ENCODE results near the gene SENP5. TPM values are rescaled to one million over a fixed set of nuclear protein-coding genes. Genes with fewer than 3 reads are reported as not detected.
A peak's percentile ranks its signal among the peaks of the same experiment; 100 is the strongest.
"Not testable (repeated sequence)": the region's sequence is repeated elsewhere in the genome, so short reads cannot be mapped to it uniquely, and the experiment has no call there.

The SENP5 gene
- 34.4 TPM for total RNA-seq

GRCh38 chr3:196867507-196868296 is at the start of gene SENP5:
SENP5 (plus strand) TSS chr3:196867920; CDS start chr3:196885182, 17,262 bp downstream.
- Histone ChIP-seq H3K4me3 (ENCODE audit: low read length in 3 of 3) (peak within 1 kb of the TSS; percentile 87 to 96 (median 95)), H3K9ac (ENCODE audit: low read depth in 1 of 3, low read length in 3 of 3) (peak within 1 kb of the TSS; percentile 93 to 97 (median 96)), H3K36me3 (ENCODE audit: control insufficient read depth in 3 of 3, insufficient read depth in 3 of 3, low read length in 3 of 3) (peaks cover 0 to 3% (median 0%) of the 10 kb centered on the region in 3 donors), H3K9me3 (ENCODE audit: control insufficient read depth in 3 of 3, low read length in 3 of 3) (no peaks in the 10 kb centered on the region), H3K27me3 (ENCODE audit: control insufficient read depth in 3 of 3, insufficient read depth in 3 of 3, low read length in 3 of 3) (no peaks in the 10 kb centered on the region), H3K4me1 (ENCODE audit: control insufficient read depth in 3 of 3, insufficient read depth in 3 of 3, low read length in 3 of 3) (peaks cover 13 to 19% (median 15%) of the 10 kb centered on the region in 3 donors), H3K27ac (ENCODE audit: low read depth, low read length) (peak within 1 kb of the TSS; percentile 83)

- H3K4me3 ChIP-seq (ENCODE audit: low read length in 3 of 3) = no peak overlapping the region
- no peaks in the 10 kb centered on the region for H3K27me3 ChIP-seq (ENCODE audit: control insufficient read depth in 3 of 3, insufficient read depth in 3 of 3, low read length in 3 of 3)
- no peak overlapping the region for H3K27ac ChIP-seq (ENCODE audit: low read depth, low read length)
- no peak overlapping the region for H3K9ac ChIP-seq (ENCODE audit: low read depth in 1 of 3, low read length in 3 of 3)
- H3K36me3 ChIP-seq (ENCODE audit: control insufficient read depth in 3 of 3, insufficient read depth in 3 of 3, low read length in 3 of 3) = peaks cover 44 to 72% (median 53%) of the 10 kb centered on the region in 3 donors
- no peaks in the 10 kb centered on the region for H3K9me3 ChIP-seq (ENCODE audit: control insufficient read depth in 3 of 3, low read length in 3 of 3)
- H3K4me1 ChIP-seq (ENCODE audit: control insufficient read depth in 3 of 3, insufficient read depth in 3 of 3, low read length in 3 of 3) = no peaks in the 10 kb centered on the region
Observed at GRCh38 chr3:196821806-196822355, 45.8 kb upstream of the SENP5 start.

- not testable (repeated sequence) for H3K4me1 ChIP-seq (ENCODE audit: control insufficient read depth in 3 of 3, insufficient read depth in 3 of 3, low read length in 3 of 3); H3K9ac ChIP-seq (ENCODE audit: low read depth in 1 of 3, low read length in 3 of 3)
- peaks cover 0 to 22% (median 22%) of the 10 kb centered on the region in 3 donors for H3K36me3 ChIP-seq (ENCODE audit: control insufficient read depth in 3 of 3, insufficient read depth in 3 of 3, low read length in 3 of 3)
Observed at GRCh38 chr3:196829651-196830050, 38.1 kb upstream of the SENP5 start.

GRCh38 chr3:196835086-196835485 is 32.6 kb upstream of the SENP5 start:
- H3K36me3 ChIP-seq (ENCODE audit: control insufficient read depth in 3 of 3, insufficient read depth in 3 of 3, low read length in 3 of 3) = peaks cover 0 to 12% (median 7%) of the 10 kb centered on the region in 3 donors
- H3K4me1 ChIP-seq (ENCODE audit: control insufficient read depth in 3 of 3, insufficient read depth in 3 of 3, low read length in 3 of 3) = no peaks in the 10 kb centered on the region
- H3K4me3 ChIP-seq (ENCODE audit: low read length in 3 of 3) = no peak overlapping the region
- H3K9me3 ChIP-seq (ENCODE audit: control insufficient read depth in 3 of 3, low read length in 3 of 3) = no peaks in the 10 kb centered on the region
- no peak overlapping the region for H3K27ac ChIP-seq (ENCODE audit: low read depth, low read length)
- no peaks in the 10 kb centered on the region for H3K27me3 ChIP-seq (ENCODE audit: control insufficient read depth in 3 of 3, insufficient read depth in 3 of 3, low read length in 3 of 3)
- H3K9ac ChIP-seq (ENCODE audit: low read depth in 1 of 3, low read length in 3 of 3) = no peak overlapping the region

More at GRCh38 chr3:196829651-196830050, 38.1 kb upstream of the SENP5 start:
- H3K9me3 ChIP-seq (ENCODE audit: control insufficient read depth in 3 of 3, low read length in 3 of 3); H3K27me3 ChIP-seq (ENCODE audit: control insufficient read depth in 3 of 3, insufficient read depth in 3 of 3, low read length in 3 of 3); H3K27ac ChIP-seq (ENCODE audit: low read depth, low read length); H3K4me3 ChIP-seq (ENCODE audit: low read length in 3 of 3): not testable (repeated sequence)

- H3K4me3 ChIP-seq (ENCODE audit: low read length in 3 of 3); H3K27me3 ChIP-seq (ENCODE audit: control insufficient read depth in 3 of 3, insufficient read depth in 3 of 3, low read length in 3 of 3); H3K9ac ChIP-seq (ENCODE audit: low read depth in 1 of 3, low read length in 3 of 3); H3K4me1 ChIP-seq (ENCODE audit: control insufficient read depth in 3 of 3, insufficient read depth in 3 of 3, low read length in 3 of 3); H3K36me3 ChIP-seq (ENCODE audit: control insufficient read depth in 3 of 3, insufficient read depth in 3 of 3, low read length in 3 of 3); H3K27ac ChIP-seq (ENCODE audit: low read depth, low read length); H3K9me3 ChIP-seq (ENCODE audit: control insufficient read depth in 3 of 3, low read length in 3 of 3): not testable (repeated sequence)
Observed at GRCh38 chr3:196836626-196837025, 31.1 kb upstream of the SENP5 start.

- Histone ChIP-seq H3K9me3 (ENCODE audit: control insufficient read depth in 3 of 3, low read length in 3 of 3) (no peaks in the 10 kb centered on the region), H3K27ac (ENCODE audit: low read depth, low read length) (no peak overlapping the region), H3K9ac (ENCODE audit: low read depth in 1 of 3, low read length in 3 of 3) (no peak overlapping the region), H3K4me3 (ENCODE audit: low read length in 3 of 3) (no peak overlapping the region), H3K4me1 (ENCODE audit: control insufficient read depth in 3 of 3, insufficient read depth in 3 of 3, low read length in 3 of 3) (no peaks in the 10 kb centered on the region), H3K27me3 (ENCODE audit: control insufficient read depth in 3 of 3, insufficient read depth in 3 of 3, low read length in 3 of 3) (no peaks in the 10 kb centered on the region), H3K36me3 (ENCODE audit: control insufficient read depth in 3 of 3, insufficient read depth in 3 of 3, low read length in 3 of 3) (peaks cover 0 to 2% (median 0%) of the 10 kb centered on the region in 3 donors)
Observed at GRCh38 chr3:196837819-196838420, 29.8 kb upstream of the SENP5 start.

GRCh38 chr3:196839351-196839750 is 28.4 kb upstream of the SENP5 start:
- H3K36me3 ChIP-seq (ENCODE audit: control insufficient read depth in 3 of 3, insufficient read depth in 3 of 3, low read length in 3 of 3); H3K9me3 ChIP-seq (ENCODE audit: control insufficient read depth in 3 of 3, low read length in 3 of 3); H3K4me1 ChIP-seq (ENCODE audit: control insufficient read depth in 3 of 3, insufficient read depth in 3 of 3, low read length in 3 of 3); H3K27me3 ChIP-seq (ENCODE audit: control insufficient read depth in 3 of 3, insufficient read depth in 3 of 3, low read length in 3 of 3); H3K9ac ChIP-seq (ENCODE audit: low read depth in 1 of 3, low read length in 3 of 3); H3K4me3 ChIP-seq (ENCODE audit: low read length in 3 of 3); H3K27ac ChIP-seq (ENCODE audit: low read depth, low read length): not testable (repeated sequence)

- H3K4me1 ChIP-seq (ENCODE audit: control insufficient read depth in 3 of 3, insufficient read depth in 3 of 3, low read length in 3 of 3) = peaks cover 6 to 9% (median 6%) of the 10 kb centered on the region in 3 donors
- H3K4me3 ChIP-seq (ENCODE audit: low read length in 3 of 3) = no peak overlapping the region
- no peaks in the 10 kb centered on the region for H3K27me3 ChIP-seq (ENCODE audit: control insufficient read depth in 3 of 3, insufficient read depth in 3 of 3, low read length in 3 of 3)
- no peaks in the 10 kb centered on the region for H3K9me3 ChIP-seq (ENCODE audit: control insufficient read depth in 3 of 3, low read length in 3 of 3)
- H3K9ac ChIP-seq (ENCODE audit: low read depth in 1 of 3, low read length in 3 of 3) = no peak overlapping the region
- H3K36me3 ChIP-seq (ENCODE audit: control insufficient read depth in 3 of 3, insufficient read depth in 3 of 3, low read length in 3 of 3) = no peaks in the 10 kb centered on the region
- no peak overlapping the region for H3K27ac ChIP-seq (ENCODE audit: low read depth, low read length)
Observed at GRCh38 chr3:196842567-196843434, 24.9 kb upstream of the SENP5 start.

- H3K9me3 ChIP-seq (ENCODE audit: control insufficient read depth in 3 of 3, low read length in 3 of 3) = no peaks in the 10 kb centered on the region
- peaks cover 6 to 9% (median 6%) of the 10 kb centered on the region in 3 donors for H3K4me1 ChIP-seq (ENCODE audit: control insufficient read depth in 3 of 3, insufficient read depth in 3 of 3, low read length in 3 of 3)
- H3K4me3 ChIP-seq (ENCODE audit: low read length in 3 of 3) = peak overlapping the region in 1 of 3 donors; percentile 32
- H3K36me3 ChIP-seq (ENCODE audit: control insufficient read depth in 3 of 3, insufficient read depth in 3 of 3, low read length in 3 of 3) = no peaks in the 10 kb centered on the region
- H3K9ac ChIP-seq (ENCODE audit: low read depth in 1 of 3, low read length in 3 of 3) = no peak overlapping the region
- H3K27me3 ChIP-seq (ENCODE audit: control insufficient read depth in 3 of 3, insufficient read depth in 3 of 3, low read length in 3 of 3) = no peaks in the 10 kb centered on the region
- peak overlapping the region; percentile 25 for H3K27ac ChIP-seq (ENCODE audit: low read depth, low read length)
Observed at GRCh38 chr3:196843435-196844110, 24.1 kb upstream of the SENP5 start.

All from skeletal muscle tissue (tissue), 4 donors.